Mucosa of descending colon (tissue), 3 donors: ENCODE data around the gene SLC1A6. TPM values are rescaled to one million over a fixed set of nuclear protein-coding genes. Genes with fewer than 3 reads are reported as not detected.

Source experiments
- ATAC-seq: fragments of 200-7000 bp; cut with Tn5 transposase; one replicate; pipeline ENCODE4 v1.9.1; 2020; ENCODE audit warnings: mild to moderate bottlenecking, moderate library complexity
- DNase-seq, 3 donors: peaks; one replicate each; pipeline ENCODE4 v3.0.0-alpha.2; 2020
- H3K36me3 ChIP-seq: fragments of 200-600 bp; one replicate; pipeline ENCODE4 v1.8.0; 2021; ENCODE audit warnings: low read depth, mild to moderate bottlenecking
- H3K4me1 ChIP-seq: fragments of 200-600 bp; one replicate; pipeline ENCODE4 v1.8.0; 2021; ENCODE audit warnings: low read depth, mild to moderate bottlenecking
- H3K4me3 ChIP-seq: fragments of 200-600 bp; one replicate; pipeline ENCODE4 v1.8.0; 2021; ENCODE audit warnings: mild to moderate bottlenecking
- H3K9me3 ChIP-seq: fragments of 200-600 bp; one replicate; pipeline ENCODE4 v1.8.0; 2021; ENCODE audit warnings: mild to moderate bottlenecking
- CTCF ChIP-seq: fragments of 200-600 bp; IDR thresholded peaks from one replicate; pipeline ENCODE4 v1.8.0; 2022; ENCODE audit warnings: antibody characterized with exemption, mild to moderate bottlenecking
- intact Hi-C, 2 donors: fragments of 100-400 bp; cut with DNase I in 1 of 2; cut with micrococcal nuclease in 1 of 2; formaldehyde crosslinking; loops; one replicate each; pipeline versions ENCODE4 v1.11.0 to v1.11.1; 2022; cut with DNase I, micrococcal nuclease
- total RNA-seq, 3 donors: library from RNA; stranded (reverse); fragmentation: NEBNext Ultra II Directional in 2 of 3; extraction: Animal tissue kit (Norgen Biotek cat#: 25700) in 2 of 3; gene quantifications; one replicate each; pipeline versions ENCODE4 v1.2.1 to v1.2.4, GENCODE V29; 2021 to 2023
- donor health status: DM: no; HTN: no; CAD: no; lungs with moderate emphysema.
- donor health status: DM: no; HTN: no; CAD: no.
- donor health status: DM: no; HTN: yes; CAD: no.

SLC1A6 gene
- total RNA-seq, 3 donors from 2014 or later, result not detected

- TF ChIP-seq CTCF, result no peak
- intact Hi-C loops, result no loop called here
- ATAC-seq, result no peak
These were observed 36.1 kb downstream of the SLC1A6 start for GRCh38 chr19:14943601-14944000.

GRCh38 chr19:14941189-14941588 lies 38.5 kb downstream of the SLC1A6 start, which contains the start of gene OR7C2:
Gene OR7C2, plus strand, starts transcription at chr19:14941489. Its CDS starts 0 bp downstream, at chr19:14941489.
- no peak for DNase-seq
- no peaks in the 10 kb centered on the region for H3K36me3 ChIP-seq
- H3K4me3 ChIP-seq, result no peak within 1 kb of the TSS
- no peaks in the 10 kb centered on the region for H3K4me1 ChIP-seq
- intact Hi-C loops, result no loop called here
- TF ChIP-seq CTCF, result no peak
- no peaks in the 10 kb centered on the region for H3K9me3 ChIP-seq
- ATAC-seq, result no peak

More at GRCh38 chr19:14943601-14944000, 36.1 kb downstream of the SLC1A6 start:
- no peaks in the 10 kb centered on the region for H3K4me1 ChIP-seq
- no peaks in the 10 kb centered on the region for H3K36me3 ChIP-seq
- no peak overlapping the region for H3K4me3 ChIP-seq
- no peak for DNase-seq
- no peaks in the 10 kb centered on the region for H3K9me3 ChIP-seq

GRCh38 chr19:14940266-14940665 lies 39.4 kb downstream of the SLC1A6 start:
- intact Hi-C loops, result no loop called here
- ATAC-seq (no peak), DNase-seq (no peak)
- Histone ChIP-seq H3K36me3 (no peaks in the 10 kb centered on the region), H3K4me1 (no peaks in the 10 kb centered on the region), H3K9me3 (no peaks in the 10 kb centered on the region), H3K4me3 (no peak overlapping the region)
- TF ChIP-seq CTCF, result no peak

- H3K4me1 ChIP-seq, result no peaks in the 10 kb centered on the region
- ATAC-seq (no peak), DNase-seq (no peak)
- no peak for TF ChIP-seq CTCF
- H3K36me3 ChIP-seq, result no peaks in the 10 kb centered on the region
- no peaks in the 10 kb centered on the region for H3K9me3 ChIP-seq
- no peak overlapping the region for H3K4me3 ChIP-seq
- intact Hi-C loops, result no loop called here
These were observed 46.2 kb downstream of the SLC1A6 start for GRCh38 chr19:14933506-14933905.

- DNase-seq (no peak), ATAC-seq (no peak)
- no peaks in the 10 kb centered on the region for H3K9me3 ChIP-seq
- no peaks in the 10 kb centered on the region for H3K36me3 ChIP-seq
- intact Hi-C loops, result no loop called here
- no peak overlapping the region for H3K4me3 ChIP-seq
- no peaks in the 10 kb centered on the region for H3K4me1 ChIP-seq
- TF ChIP-seq CTCF, result no peak
These were observed 62.8 kb downstream of the SLC1A6 start for GRCh38 chr19:14916848-14917247.

GRCh38 chr19:14915116-14915515 lies 64.5 kb downstream of the SLC1A6 start:
- no peaks in the 10 kb centered on the region for H3K36me3 ChIP-seq
- H3K4me1 ChIP-seq, result no peaks in the 10 kb centered on the region
- intact Hi-C loops, result no loop called here
- no peak for TF ChIP-seq CTCF
- H3K4me3 ChIP-seq, result no peak overlapping the region
- no peak for DNase-seq
- H3K9me3 ChIP-seq, result no peaks in the 10 kb centered on the region
- no peak for ATAC-seq
